Measurements from ENCODE around the gene PRRX2.
"Not testable (repeated sequence)": the region's sequence is repeated elsewhere in the genome, so short reads cannot be mapped to it uniquely, and the experiment has no call there.

PRRX2 gene
- 0 to 0.14 reads per million in 2 donors for total RNA-seq

GRCh38 chr9:129665389-129665775 is at the start of gene PRRX2:
Gene PRRX2, plus strand, starts transcription at chr9:129665647. Its CDS starts 221 bp downstream, at chr9:129665868.
- no peak for DNase-seq

- no peak for DNase-seq
Observed at GRCh38 chr9:129617167-129617566, 48.3 kb upstream of the PRRX2 start.

- no peak for DNase-seq
Observed at GRCh38 chr9:129619787-129620668, 45.4 kb upstream of the PRRX2 start.

GRCh38 chr9:129620669-129621295 is 44.7 kb upstream of the PRRX2 start, which contains the start of gene C9orf50:
Gene C9orf50, minus strand, starts transcription at chr9:129621101. Its CDS starts 527 bp downstream, at chr9:129620574.
- no peak for DNase-seq

- DNase-seq: no peak
Observed at GRCh38 chr9:129623331-129623730, 42.1 kb upstream of the PRRX2 start.

GRCh38 chr9:129624168-129624759 is 41.2 kb upstream of the PRRX2 start:
- DNase-seq: peak; percentile 67

GRCh38 chr9:129624947-129625346 is 40.5 kb upstream of the PRRX2 start:
- no peak for DNase-seq

- peak; percentile 94 for DNase-seq
Observed at GRCh38 chr9:129626079-129626624, 39.3 kb upstream of the PRRX2 start, which contains the start of gene NTMT1. Gene NTMT1, plus strand, starts transcription at chr9:129626163. Its CDS starts 6,541 bp downstream, at chr9:129632704.

GRCh38 chr9:129626625-129627284 is 38.7 kb upstream of the PRRX2 start:
- DNase-seq: peak; percentile 39

- no peak for DNase-seq
Observed at GRCh38 chr9:129627556-129628440, 37.6 kb upstream of the PRRX2 start.

GRCh38 chr9:129628709-129629108 is 36.7 kb upstream of the PRRX2 start:
- no peak for DNase-seq

GRCh38 chr9:129629251-129629820 is 36.1 kb upstream of the PRRX2 start:
- no peak for DNase-seq

- DNase-seq: no peak
Observed at GRCh38 chr9:129630967-129631673, 34.3 kb upstream of the PRRX2 start.

- DNase-seq: no peak
Observed at GRCh38 chr9:129631674-129632129, 33.7 kb upstream of the PRRX2 start.

- no peak for DNase-seq
Observed at GRCh38 chr9:129632460-129632859, 33.0 kb upstream of the PRRX2 start.

GRCh38 chr9:129633207-129633606 is 32.2 kb upstream of the PRRX2 start:
- no peak for DNase-seq

GRCh38 chr9:129633848-129634247 is 31.6 kb upstream of the PRRX2 start:
- DNase-seq: no peak

GRCh38 chr9:129635099-129636065 is 30.1 kb upstream of the PRRX2 start:
- no peak for DNase-seq

- DNase-seq: not testable (repeated sequence)
Observed at GRCh38 chr9:129636343-129636742, 29.1 kb upstream of the PRRX2 start.

All from T-helper 9 cell (primary cell).